ENCODE measurements around the gene NEUROG1.
"Not testable (repeated sequence)": the region's sequence is repeated elsewhere in the genome, so short reads cannot be mapped to it uniquely, and the experiment has no call there.

NEUROG1 gene

DNA sequence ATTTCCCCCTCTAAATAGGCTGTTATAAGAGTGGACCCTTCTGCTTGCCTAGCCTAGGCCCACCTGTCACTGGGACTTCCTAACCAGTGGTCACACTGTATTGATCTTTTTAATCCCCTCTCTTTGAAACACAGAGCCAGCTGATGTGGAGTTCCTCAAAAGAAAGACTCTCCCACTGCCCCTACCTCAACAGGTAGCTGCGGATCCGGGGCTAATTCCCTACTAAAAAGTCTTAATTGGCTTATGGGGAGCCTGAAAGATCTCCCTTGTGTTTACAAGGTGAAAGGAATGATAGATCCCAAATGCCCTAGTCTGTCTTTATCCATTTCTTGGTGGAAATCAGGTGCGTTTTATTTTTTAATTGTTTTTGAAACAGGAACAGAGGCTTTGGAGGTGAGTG, 2.0 kb downstream of the NEUROG1 start:
- no peak for DNase-seq (ENCODE audit: low read depth, low spot score)
- H3K4me3 ChIP-seq (ENCODE audit: low read depth, low read length) = no peak overlapping the region
- TF ChIP-seq, protein P1, sequence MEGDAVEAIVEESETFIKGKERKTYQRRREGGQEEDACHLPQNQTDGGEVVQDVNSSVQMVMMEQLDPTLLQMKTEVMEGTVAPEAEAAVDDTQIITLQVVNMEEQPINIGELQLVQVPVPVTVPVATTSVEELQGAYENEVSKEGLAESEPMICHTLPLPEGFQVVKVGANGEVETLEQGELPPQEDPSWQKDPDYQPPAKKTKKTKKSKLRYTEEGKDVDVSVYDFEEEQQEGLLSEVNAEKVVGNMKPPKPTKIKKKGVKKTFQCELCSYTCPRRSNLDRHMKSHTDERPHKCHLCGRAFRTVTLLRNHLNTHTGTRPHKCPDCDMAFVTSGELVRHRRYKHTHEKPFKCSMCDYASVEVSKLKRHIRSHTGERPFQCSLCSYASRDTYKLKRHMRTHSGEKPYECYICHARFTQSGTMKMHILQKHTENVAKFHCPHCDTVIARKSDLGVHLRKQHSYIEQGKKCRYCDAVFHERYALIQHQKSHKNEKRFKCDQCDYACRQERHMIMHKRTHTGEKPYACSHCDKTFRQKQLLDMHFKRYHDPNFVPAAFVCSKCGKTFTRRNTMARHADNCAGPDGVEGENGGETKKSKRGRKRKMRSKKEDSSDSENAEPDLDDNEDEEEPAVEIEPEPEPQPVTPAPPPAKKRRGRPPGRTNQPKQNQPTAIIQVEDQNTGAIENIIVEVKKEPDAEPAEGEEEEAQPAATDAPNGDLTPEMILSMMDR (IDR thresholded peaks at IDR 0.05; ENCODE audit: low read depth, low read length) = no peak
- in situ Hi-C loops (cut with HindIII; ENCODE audit: low sequenced_read_pairs) = no loop called here

DNA sequence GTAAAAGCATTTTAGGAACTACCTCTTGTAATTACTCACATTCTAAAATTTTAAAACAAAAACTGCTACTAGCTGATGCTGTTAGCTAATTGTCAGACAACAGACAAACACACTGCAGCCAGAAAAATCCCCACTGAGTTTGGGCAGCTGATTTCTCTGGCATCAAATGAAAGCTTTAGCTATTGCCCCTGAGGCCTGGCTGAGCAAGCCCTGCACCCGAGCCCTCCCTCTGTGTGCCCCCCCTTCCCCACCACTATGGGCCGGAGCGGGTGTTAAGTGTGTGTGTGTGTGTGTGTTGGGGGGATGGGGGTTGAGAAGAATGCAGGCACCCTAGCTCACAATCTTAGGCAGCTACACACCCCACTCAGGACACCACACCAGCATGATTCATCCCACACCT, 2.4 kb downstream of the NEUROG1 start:
- in situ Hi-C loops (cut with HindIII; ENCODE audit: low sequenced_read_pairs) = no loop called here
- TF ChIP-seq, protein P1 (IDR thresholded peaks at IDR 0.05; ENCODE audit: low read depth, low read length) = no peak
- no peak for DNase-seq (ENCODE audit: low read depth, low spot score)
- H3K4me3 ChIP-seq (ENCODE audit: low read depth, low read length) = no peak overlapping the region

DNA sequence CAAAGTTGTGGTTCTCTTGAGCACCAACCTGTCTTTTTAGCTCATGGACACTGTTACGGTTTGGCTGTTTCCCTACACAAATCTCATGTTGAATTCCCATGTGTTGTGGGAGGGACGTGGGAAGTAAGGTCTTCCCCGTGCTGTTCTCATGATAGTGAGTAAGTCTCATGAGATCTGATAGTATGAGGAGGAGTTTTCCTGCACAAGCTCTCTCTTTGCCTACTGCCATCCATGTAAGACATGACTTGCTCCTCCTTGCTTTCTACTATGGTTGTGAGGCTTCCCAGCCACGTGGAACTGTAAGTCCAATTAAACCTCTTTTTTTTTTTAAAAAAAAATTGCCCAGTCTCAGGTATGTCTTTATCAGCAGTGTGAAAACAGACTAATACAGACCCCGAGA, 6.2 kb downstream of the NEUROG1 start:
- in situ Hi-C loops (cut with HindIII; ENCODE audit: low sequenced_read_pairs); H3K4me3 ChIP-seq (ENCODE audit: low read depth, low read length); DNase-seq (ENCODE audit: low read depth, low spot score): not testable (repeated sequence)

DNA sequence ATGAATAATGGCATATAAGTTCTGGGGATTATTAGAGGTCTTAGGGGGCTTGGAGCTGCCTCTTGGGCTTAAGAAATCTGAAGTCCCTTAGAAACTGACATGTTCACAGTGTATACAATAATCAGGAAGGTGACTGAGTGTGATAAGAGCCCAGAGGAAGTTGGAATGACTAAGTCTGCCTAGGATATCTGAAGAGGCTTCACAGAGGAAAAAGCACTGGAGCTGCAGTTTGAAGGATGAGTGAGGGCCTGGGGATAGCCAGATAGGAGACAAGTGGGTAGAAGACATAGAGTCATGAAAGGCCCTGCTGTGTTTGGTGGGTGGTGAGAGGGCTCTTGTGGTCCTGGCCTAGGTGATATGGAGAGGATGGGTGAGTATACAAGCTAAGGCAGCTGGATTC, 8.8 kb downstream of the NEUROG1 start:
- H3K4me3 ChIP-seq (ENCODE audit: low read depth, low read length) = no peak overlapping the region
- TF ChIP-seq, protein P1 (IDR thresholded peaks at IDR 0.05; ENCODE audit: low read depth, low read length) = no peak
- in situ Hi-C loops (cut with HindIII; ENCODE audit: low sequenced_read_pairs) = no loop called here
- DNase-seq (ENCODE audit: low read depth, low spot score) = no peak

DNA sequence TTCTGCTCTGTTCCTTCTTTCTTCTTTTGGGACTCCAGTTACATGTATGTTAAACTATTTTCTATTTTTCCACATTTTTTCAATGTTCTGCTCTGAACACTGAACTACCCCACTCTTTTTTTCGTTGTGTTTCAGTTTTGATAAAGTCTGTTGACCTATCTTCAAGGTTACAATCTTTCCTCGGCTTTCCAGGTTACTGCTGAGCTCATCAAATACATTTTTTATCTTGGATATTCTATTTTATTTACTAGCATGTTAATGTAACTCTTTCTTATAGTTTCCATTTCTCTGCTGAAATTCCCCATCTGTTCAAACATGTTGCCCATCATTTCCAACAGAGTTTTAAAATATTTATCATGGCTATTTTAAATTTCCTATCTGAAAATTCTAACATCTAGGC, 13.8 kb downstream of the NEUROG1 start:
- no peak for DNase-seq (ENCODE audit: low read depth, low spot score)
- no peak overlapping the region for H3K4me3 ChIP-seq (ENCODE audit: low read depth, low read length)
- TF ChIP-seq, protein P1 (IDR thresholded peaks at IDR 0.05; ENCODE audit: low read depth, low read length) = no peak
- in situ Hi-C loops (cut with HindIII; ENCODE audit: low sequenced_read_pairs) = no loop called here

DNA sequence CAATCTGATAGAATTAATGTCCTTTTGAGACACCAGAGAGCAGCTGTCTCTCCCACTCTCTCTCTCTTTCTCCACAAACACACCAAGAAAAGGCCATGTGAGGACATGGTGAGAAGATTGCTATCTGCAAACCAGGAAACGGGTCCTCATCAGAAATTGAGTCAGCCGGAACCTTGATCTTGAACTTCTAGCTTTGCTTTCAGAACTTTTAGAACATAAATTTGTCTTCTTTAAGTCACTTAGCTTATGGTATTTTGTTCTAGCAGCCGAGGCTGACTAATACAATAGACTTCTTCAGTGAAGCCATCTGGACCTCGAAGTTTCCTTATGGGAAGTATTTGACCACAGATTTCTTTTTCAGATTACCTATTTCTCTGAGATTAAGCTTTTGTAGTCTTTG, 18.1 kb downstream of the NEUROG1 start:
- in situ Hi-C loops (cut with HindIII; ENCODE audit: low sequenced_read_pairs) = no loop called here
- DNase-seq (ENCODE audit: low read depth, low spot score) = no peak
- H3K4me3 ChIP-seq (ENCODE audit: low read depth, low read length) = no peak overlapping the region
- TF ChIP-seq, protein P1 (IDR thresholded peaks at IDR 0.05; ENCODE audit: low read depth, low read length) = no peak

DNA sequence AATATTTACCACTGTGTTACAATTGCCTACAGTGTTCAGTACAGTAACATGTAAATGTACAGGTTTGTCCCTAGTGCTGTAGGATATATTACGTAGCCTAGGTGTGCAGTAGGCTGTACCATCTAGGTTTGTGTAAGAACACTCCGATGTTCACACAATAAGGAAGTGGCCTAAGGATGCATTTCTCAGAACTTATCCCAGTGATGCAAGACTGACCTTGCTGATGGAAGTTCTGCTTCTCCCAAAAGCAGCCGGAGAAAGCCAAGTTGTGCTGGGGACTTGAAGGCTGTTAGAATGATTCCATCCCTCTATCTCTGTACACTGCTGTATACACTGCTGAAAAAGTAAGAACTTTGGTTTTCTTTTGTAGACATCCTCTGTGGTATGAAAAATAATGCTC, 21.6 kb downstream of the NEUROG1 start:
- no peak overlapping the region for H3K4me3 ChIP-seq (ENCODE audit: low read depth, low read length)
- TF ChIP-seq, protein P1 (IDR thresholded peaks at IDR 0.05; ENCODE audit: low read depth, low read length) = no peak
- no peak for DNase-seq (ENCODE audit: low read depth, low spot score)
- in situ Hi-C loops (cut with HindIII; ENCODE audit: low sequenced_read_pairs) = no loop called here
